K562 (cell line): ENCODE measurements around the gene PEX5L. TPM values are rescaled to one million over a fixed set of nuclear protein-coding genes. Genes with fewer than 3 reads are reported as not detected.

Experiments
- ATAC-seq: fragments of 200-7000 bp; cut with Tn5 transposase; 3 replicates; pipeline ENCODE4 v1.9.1; 2020; ENCODE audit warnings: moderate library complexity
- BruUV-seq: library from RNA; stranded (reverse); fragments of 400-500 nt; replicated peaks from 2 replicates; lab custom pipeline; 2021; lab: Mats Ljungman, UMichigan
- CTCF ChIA-PET: fragments of 300-600 bp; formaldehyde crosslinking; extraction: SDS; loops from one replicate; lab custom pipeline; 2021; ENCODE audit warnings: low intra/inter-chr PET ratio; lab: Yijun Ruan, JAX
- POLR2A ChIA-PET: fragments of 300-600, 350-650 bp; sonication (Branson Sonifier 250); formaldehyde crosslinking; extraction: SDS; loops from one replicate; lab custom pipeline; 2021; ENCODE audit warnings: antibody characterized with exemption, inconsistent platforms; lab: Yijun Ruan, JAX
- DNase-seq, 4 experiments: peaks; one replicate each; pipeline versions ENCODE4 v3.0.0 to v3.0.0-alpha.2; 2011 to 2018; ENCODE audit warnings: low spot score in 3 of 4, mixed read lengths in 3 of 4; ENCODE audit errors: extremely low read depth in 1 of 4
- FAIRE-seq: peaks from 2 replicates; lab custom pipeline; 2011; peaks lifted over from hg19 to GRCh38; lab: Jason Lieb, UNC
- H2AFZ ChIP-seq: 2 replicates; pipeline ENCODE4 v1.6.0; 2011; ENCODE audit warnings: low read depth, low read length, control low read depth, inconsistent platforms
- H3K27ac ChIP-seq: fragments of 200-600 bp; 3 replicates; pipeline ENCODE4 v1.8.0; 2011; ENCODE audit warnings: low read depth, mild to moderate bottlenecking, control low read depth, inconsistent platforms, low read length, moderate library complexity, mixed read lengths; ENCODE audit errors: extremely low read depth
- H3K27me3 ChIP-seq, 2 experiments: fragments of 300-600 bp in 1 of 2; 2 replicates in 1 of 2; 3 replicates in 1 of 2; pipeline versions ENCODE4 v1.6.0 to v1.8.0; 2011; ENCODE audit warnings: inconsistent platforms in 2 of 2, low read length in 2 of 2, mild to moderate bottlenecking in 1 of 2, mixed read lengths in 1 of 2, moderate library complexity in 1 of 2; ENCODE audit not compliant: control insufficient read depth in 2 of 2, insufficient read depth in 2 of 2
- H3K36me3 ChIP-seq: fragments of 300-600 bp; 3 replicates; pipeline ENCODE4 v1.8.0; 2011; ENCODE audit warnings: mild to moderate bottlenecking, low read length, inconsistent platforms; ENCODE audit not compliant: control insufficient read depth, insufficient read depth
- H3K4me1 ChIP-seq, 2 experiments: fragments of 200-600 bp in 1 of 2; replicated peaks in 1 of 2; 2 replicates in 1 of 2; 3 replicates in 1 of 2; pipeline versions ENCODE4 v1.5.1 to v1.8.0; 2011; ENCODE audit warnings: inconsistent platforms in 2 of 2, low read length in 2 of 2, mild to moderate bottlenecking in 1 of 2, mixed read lengths in 1 of 2, moderate library complexity in 1 of 2; ENCODE audit not compliant: control insufficient read depth in 2 of 2, insufficient read depth in 2 of 2
- H3K4me2 ChIP-seq: 2 replicates; pipeline ENCODE4 v1.6.1; 2011; ENCODE audit warnings: low read length, control low read depth, inconsistent platforms, mixed read lengths; ENCODE audit not compliant: insufficient read depth
- H3K4me3 ChIP-seq: fragments of 200-600 bp; sonication (generic), shearing (Covaris generic); 2 replicates; pipeline ENCODE4 v1.5.1; 2016; ENCODE audit warnings: control low read depth, inconsistent platforms
- H3K79me2 ChIP-seq: fragments of 200-600 bp; 3 replicates; pipeline ENCODE4 v1.8.0; 2011; ENCODE audit warnings: low read length, inconsistent platforms; ENCODE audit not compliant: control insufficient read depth, insufficient read depth
- H3K9ac ChIP-seq, 2 experiments: 2 replicates each; pipeline versions ENCODE4 v1.6.0 to v1.6.1; 2011; ENCODE audit warnings: low read depth in 2 of 2, low read length in 2 of 2, control low read depth in 1 of 2, inconsistent platforms in 1 of 2, mild to moderate bottlenecking in 1 of 2, mixed read lengths in 1 of 2; ENCODE audit not compliant: insufficient read depth in 1 of 2
- H3K9me1 ChIP-seq: one replicate; pipeline ENCODE4 v1.6.0; 2011; ENCODE audit warnings: inconsistent platforms, mild to moderate bottlenecking, low read length, moderate library complexity; ENCODE audit not compliant: control insufficient read depth, insufficient read depth
- H3K9me3 ChIP-seq: replicated peaks from 2 replicates; pipeline ENCODE4 v1.5.1; 2011; ENCODE audit warnings: low read depth, low read length, inconsistent platforms; ENCODE audit not compliant: control insufficient read depth, insufficient read depth
- H4K20me1 ChIP-seq: replicated peaks from 2 replicates; pipeline ENCODE4 v1.6.1; 2011; ENCODE audit warnings: low read length, inconsistent platforms, mixed read lengths; ENCODE audit not compliant: control insufficient read depth, insufficient read depth
- CTCF ChIP-seq, 3 experiments: IDR thresholded peaks in 2 of 3; conservative IDR thresholded peaks in 1 of 3; 2 replicates each; pipeline ENCODE4 v1.5.1; 2011 to 2012; ENCODE audit warnings: low read length in 3 of 3, mild to moderate bottlenecking in 3 of 3, control low read depth in 2 of 3, improper control_type of control experiment in 1 of 3, inconsistent platforms in 1 of 3, low read depth in 1 of 3, mixed read lengths in 1 of 3, moderate library complexity in 1 of 3; ENCODE audit not compliant: insufficient read depth in 2 of 3
- REST ChIP-seq, 2 experiments: fragments of 450-650 bp; formaldehyde crosslinking in 1 of 2; IDR thresholded peaks; 2 replicates each; pipeline versions ENCODE4 v1.4.0 to v1.6.1; 2014 to 2020; ENCODE audit warnings: mild to moderate bottlenecking in 2 of 2, borderline replicate concordance in 1 of 2, low read depth in 1 of 2
- ZC3H11A ChIP-seq: IDR thresholded peaks from 2 replicates; pipeline ENCODE4 v1.6.1; 2012; ENCODE audit warnings: low read depth, low read length, improper control_type of control experiment
- ZNF592 ChIP-seq: fragments of 450-650 bp; IDR thresholded peaks from 2 replicates; pipeline ENCODE4 v1.6.1; 2017; ENCODE audit warnings: antibody characterized with exemption, mild to moderate bottlenecking
- WGBS: fragments of 100-300 bp; shearing (Covaris generic); methylation state at CpG from one replicate; pipeline ENCODE4 v1.1.6; 2016; ENCODE audit warnings: low coverage, mixed read lengths; ENCODE audit not compliant: insufficient coverage; ENCODE audit errors: missing lambda C conversion rate; 5-methylcytosine and 5-hydroxymethylcytosine counted together
- in situ Hi-C: fragments of 300-500 bp; cut with MboI; formaldehyde crosslinking; loops from 4 replicates; pipeline ENCODE4 v1.15.0; 2018; ENCODE audit warnings: inconsistent platforms, mixed read lengths
- intact Hi-C: fragments of 100-400 bp; cut with micrococcal nuclease; formaldehyde crosslinking; loops from 2 replicates; pipeline ENCODE4 v1.14.2; 2022
- polyA plus RNA-seq, 8 experiments: library from polyadenylated mRNA; depleted of rRNA in 4 of 8; stranded (reverse) in 5 of 8; unstranded in 3 of 8; fragments of >200 nt; fragmentation: Nextera tagmentation in 2 of 8; fragmentation: Illumina TruSeq in 1 of 8; extraction: Ambion mirVana in 2 of 8; extraction: Trizol in 1 of 8; gene quantifications; 2 replicates each; pipeline versions ENCODE4 v1.2.1 to v1.2.3, GENCODE V29; 2011 to 2014; ENCODE audit warnings: inconsistent platforms in 1 of 8, missing spikeins in 1 of 8
- total RNA-seq, 7 experiments: library from RNA; depleted of rRNA in 6 of 7; stranded (reverse); fragments of >200 nt in 6 of 7; fragmentation: Illumina TruSeq in 2 of 7; extraction: Trizol in 2 of 7; gene quantifications; 2 replicates each; pipeline versions ENCODE4 v1.2.1 to v1.2.3, GENCODE V29; 2011 to 2021; ENCODE audit warnings: low replicate concordance in 1 of 7

Gene PEX5L
- total and polyA plus RNA-seq, 9 of the 15 experiments (the other 6 are each of a cell fraction or from before 2014, with no cell fraction given) = not detected

GRCh38 chr3:179750720-179751328, 285.9 kb downstream of the PEX5L start:
- Histone ChIP-seq H3K27me3 (no peaks in the 10 kb centered on the region), H3K9me3 (no peaks in the 10 kb centered on the region), H3K9me1 (no peaks in the 10 kb centered on the region), H3K4me1 (no peaks in the 10 kb centered on the region), H3K27ac (no peak overlapping the region), H3K36me3 (no peaks in the 10 kb centered on the region), H4K20me1 (no peaks in the 10 kb centered on the region; the same call in 1 of the 2 replicates), H3K9ac (no peak overlapping the region), H3K4me3 (no peak overlapping the region), H3K4me2 (no peak overlapping the region), H3K79me2 (no peaks in the 10 kb centered on the region), H2AFZ (no peak overlapping the region)
- BruUV-seq = no TSS peak
- ChIA-PET CTCF (no interaction called here), POLR2A (interaction anchor here (0.7 kb wide), 1 partner anchor 42 kb away, joined by 3 read pairs; no protein-coding TSS in a partner anchor)
- 16% methylated on average over 6 of the region's 6 CpGs for WGBS
- peak in 2 of 4 experiments; percentile 16 to 21 for DNase-seq
- peak; percentile 82 for ATAC-seq
- in situ Hi-C loops = no loop called here
- intact Hi-C loops = no loop called here
- FAIRE-seq = peak; percentile 64
- TF ChIP-seq ZNF592 = no peak
- no peak for TF ChIP-seq ZC3H11A
- TF ChIP-seq REST (IDR thresholded peaks at IDR 0.05; ENCODE audit: borderline replicate concordance) = peak; percentile 5; the same call in 1 of the 2 replicates
- no peak for TF ChIP-seq REST (CRISPR knock-in tag; IDR thresholded peaks at IDR 0.05; ENCODE audit: low read depth)
- peak; percentile 44 to 59 (median 52) for TF ChIP-seq CTCF (IDR thresholded peaks at IDR 0.05 in 2 of 3, conservative IDR thresholded peaks at IDR 0.05 in 1 of 3; ENCODE audit: insufficient read depth in 2 of 3, low read depth in 1 of 3, low read length in 3 of 3)
